ENCODE data around the gene SLC22A7.
A peak's percentile ranks its signal among the peaks of the same experiment; 100 is the strongest.

GRCh38 chr6:43286980-43287716 lies 10.9 kb upstream of the SLC22A7 start:
- TF ChIP-seq CTCF (IDR thresholded peaks at IDR 0.05) (peak in 1 of 5 experiments; percentile 11), POLR2A (IDR thresholded peaks at IDR 0.05) (no peak), POLR2AphosphoS5 (IDR thresholded peaks at IDR 0.05) (no peak), EP300 (IDR thresholded peaks at IDR 0.05; ENCODE audit: low read depth) (no peak)
